Panc1 (cell line): Measurements from ENCODE around the gene SGPP2. TPM values are rescaled to one million over a fixed set of nuclear protein-coding genes. Genes with fewer than 3 reads are reported as not detected.

ENCODE experiments used
- ATAC-seq: fragments of 200-7000 bp; cut with Tn5 transposase; 2 replicates; pipeline ENCODE4 v1.9.1; 2020; ENCODE audit warnings: mild to moderate bottlenecking, moderate library complexity
- BruUV-seq: library from RNA; stranded (reverse); fragments of 400-500 nt; replicated peaks from 2 replicates; lab custom pipeline; 2021; lab: Mats Ljungman, UMichigan
- CTCF ChIA-PET: fragments of 300-600 bp; sonication (Branson Sonifier 250); formaldehyde crosslinking; loops from one replicate; lab custom pipeline; 2022; ENCODE audit warnings: antibody characterized with exemption; lab: Charles Lee
- POLR2A ChIA-PET: fragments of 300-600 bp; sonication (Branson Sonifier 250); formaldehyde crosslinking; loops from one replicate; lab custom pipeline; 2022; ENCODE audit warnings: antibody characterized with exemption; lab: Charles Lee
- DNase-seq: peaks from one replicate; pipeline ENCODE4 v3.0.0-alpha.2; 2010; ENCODE audit warnings: low read depth, low spot score
- H3K27ac ChIP-seq: 2 replicates; pipeline ENCODE4 v1.5.1; 2011; ENCODE audit warnings: mild to moderate bottlenecking, low read length, inconsistent platforms
- H3K27me3 ChIP-seq: fragments of 200-500 bp; sonication (Bioruptor generic); 2 replicates; pipeline ENCODE4 v1.6.0; 2014; ENCODE audit warnings: low read length, inconsistent platforms; ENCODE audit not compliant: control insufficient read depth, insufficient read depth
- H3K36me3 ChIP-seq: fragments of 200-500 bp; sonication (Bioruptor generic); 2 replicates; pipeline ENCODE4 v1.5.1; 2014; ENCODE audit warnings: inconsistent platforms, mild to moderate bottlenecking, low read length, moderate library complexity; ENCODE audit not compliant: control insufficient read depth, insufficient read depth
- H3K4me1 ChIP-seq: 2 replicates; pipeline ENCODE4 v1.5.1; 2011; ENCODE audit warnings: inconsistent platforms, mild to moderate bottlenecking, low read length, moderate library complexity; ENCODE audit not compliant: control insufficient read depth, insufficient read depth
- H3K4me3 ChIP-seq, 2 experiments: 2 replicates each; pipeline ENCODE4 v1.5.1; 2011 to 2012; ENCODE audit warnings: low read depth in 2 of 2, low read length in 2 of 2, mild to moderate bottlenecking in 2 of 2, inconsistent platforms in 1 of 2, moderate library complexity in 1 of 2
- H3K9me3 ChIP-seq: fragments of 200-500 bp; sonication (Bioruptor generic); 2 replicates; pipeline ENCODE4 v1.5.1; 2014; ENCODE audit warnings: low read depth, mild to moderate bottlenecking, inconsistent platforms, low read length, moderate library complexity; ENCODE audit not compliant: control insufficient read depth, insufficient read depth
- POLR2AphosphoS5 ChIP-seq: IDR thresholded peaks from 2 replicates; pipeline ENCODE4 v1.6.1; 2012; ENCODE audit warnings: mild to moderate bottlenecking, low read depth, low read length, moderate library complexity
- REST ChIP-seq, 2 experiments: IDR thresholded peaks; 2 replicates each; pipeline ENCODE4 v1.6.1; 2011 to 2012; ENCODE audit warnings: low read depth in 2 of 2, control low read depth in 1 of 2, low read length in 1 of 2, mild to moderate bottlenecking in 1 of 2, moderate library complexity in 1 of 2; ENCODE audit not compliant: insufficient read depth in 1 of 2
- SIN3A ChIP-seq: IDR thresholded peaks from 2 replicates; pipeline ENCODE4 v1.6.1; 2012; ENCODE audit warnings: low read depth, mild to moderate bottlenecking, low read length, moderate library complexity, borderline replicate concordance; ENCODE audit not compliant: insufficient read depth
- TCF7L2 ChIP-seq: IDR thresholded peaks from 2 replicates; pipeline ENCODE4 v1.6.1; 2011; ENCODE audit warnings: mild to moderate bottlenecking, low read depth, low read length, inconsistent platforms
- in situ Hi-C: cut with HindIII; loops from 2 replicates; pipeline ENCODE4 v1.10.0; 2016; ENCODE audit warnings: low sequenced_read_pairs, low pct_unique_long_range_greater_than_20kb
- intact Hi-C: fragments of 100-400 bp; cut with micrococcal nuclease; formaldehyde crosslinking; loops from one replicate; pipeline ENCODE4 v1.10.0; 2022; ENCODE audit not compliant: unreplicated experiment
- total RNA-seq: library from RNA; stranded (reverse); gene quantifications from one replicate; pipeline ENCODE4 v1.2.1, GENCODE V29; 2021; ENCODE audit not compliant: unreplicated experiment
- TF ChIP-seq, protein P1 (sequence below): fragments of 450-650 bp; IDR thresholded peaks from 2 replicates; pipeline ENCODE4 v1.5.1; 2017; ENCODE audit warnings: mild to moderate bottlenecking

Gene SGPP2
- total RNA-seq, 1 experiment from 2014 or later: 0.05 TPM

GRCh38 chr2:222477962-222478608 is 53.7 kb downstream of the SGPP2 start:
- no peaks in the 10 kb centered on the region for H3K36me3 ChIP-seq
- no TSS peak for BruUV-seq
- CTCF ChIA-PET: interaction anchor here (1.0 kb wide), 1 partner anchor 160 kb away, joined by 5 read pairs; no protein-coding TSS in a partner anchor

DNA sequence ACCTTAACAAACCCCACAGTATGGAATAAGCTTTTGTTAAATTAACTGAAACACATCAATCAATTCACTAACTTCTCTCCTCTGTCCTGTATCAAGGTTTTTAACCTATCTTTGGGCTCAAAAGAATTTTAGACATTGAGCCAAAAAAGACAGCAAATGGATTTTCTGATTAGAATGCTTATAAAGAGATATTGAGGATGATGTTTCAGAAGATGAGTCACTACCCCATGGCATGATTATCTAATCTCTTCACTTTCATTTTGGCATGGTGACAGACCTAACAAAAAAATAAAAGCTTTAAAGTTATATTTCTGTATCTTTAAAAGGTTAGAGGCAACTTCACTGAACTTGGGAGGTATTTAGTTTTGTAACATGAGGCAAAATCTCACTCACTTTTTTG is 55.5 kb downstream of the SGPP2 start:
- no peaks in the 10 kb centered on the region for H3K9me3 ChIP-seq
- no peaks in the 10 kb centered on the region for H3K4me1 ChIP-seq
- in situ Hi-C loops (no loop called here), intact Hi-C loops (no loop called here)
- no peak overlapping the region for H3K27ac ChIP-seq
- DNase-seq (no peak), ATAC-seq (no peak)
- no peaks in the 10 kb centered on the region for H3K36me3 ChIP-seq
- POLR2A ChIA-PET: no interaction called here
- H3K4me3 ChIP-seq: no peak overlapping the region
- CTCF ChIA-PET: no interaction called here
- BruUV-seq: no TSS peak
- TF ChIP-seq, protein P1, sequence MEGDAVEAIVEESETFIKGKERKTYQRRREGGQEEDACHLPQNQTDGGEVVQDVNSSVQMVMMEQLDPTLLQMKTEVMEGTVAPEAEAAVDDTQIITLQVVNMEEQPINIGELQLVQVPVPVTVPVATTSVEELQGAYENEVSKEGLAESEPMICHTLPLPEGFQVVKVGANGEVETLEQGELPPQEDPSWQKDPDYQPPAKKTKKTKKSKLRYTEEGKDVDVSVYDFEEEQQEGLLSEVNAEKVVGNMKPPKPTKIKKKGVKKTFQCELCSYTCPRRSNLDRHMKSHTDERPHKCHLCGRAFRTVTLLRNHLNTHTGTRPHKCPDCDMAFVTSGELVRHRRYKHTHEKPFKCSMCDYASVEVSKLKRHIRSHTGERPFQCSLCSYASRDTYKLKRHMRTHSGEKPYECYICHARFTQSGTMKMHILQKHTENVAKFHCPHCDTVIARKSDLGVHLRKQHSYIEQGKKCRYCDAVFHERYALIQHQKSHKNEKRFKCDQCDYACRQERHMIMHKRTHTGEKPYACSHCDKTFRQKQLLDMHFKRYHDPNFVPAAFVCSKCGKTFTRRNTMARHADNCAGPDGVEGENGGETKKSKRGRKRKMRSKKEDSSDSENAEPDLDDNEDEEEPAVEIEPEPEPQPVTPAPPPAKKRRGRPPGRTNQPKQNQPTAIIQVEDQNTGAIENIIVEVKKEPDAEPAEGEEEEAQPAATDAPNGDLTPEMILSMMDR: no peak
- H3K27me3 ChIP-seq: peaks cover 2% of the 10 kb centered on the region; the same call in 1 of the 2 replicates

More at GRCh38 chr2:222477962-222478608, 53.7 kb downstream of the SGPP2 start:
- H3K9me3 ChIP-seq: no peaks in the 10 kb centered on the region
- no peaks in the 10 kb centered on the region for H3K4me1 ChIP-seq
- POLR2A ChIA-PET: no interaction called here
- intact Hi-C loops: no loop called here
- no peaks in the 10 kb centered on the region for H3K27me3 ChIP-seq
- H3K4me3 ChIP-seq: no peak overlapping the region
- no peak for ATAC-seq
- no peak for DNase-seq
- H3K27ac ChIP-seq: no peak overlapping the region
- TF ChIP-seq, protein P1: no peak
- TF ChIP-seq POLR2AphosphoS5 (no peak), TCF7L2 (no peak), SIN3A (no peak), REST (IDR thresholded peaks at IDR 0.05; ENCODE audit: insufficient read depth in 1 of 2, low read depth in 2 of 2, low read length in 1 of 2) (no peak)
- in situ Hi-C loops: no loop called here
